ENCODE results near the gene TMEM108.

Gene TMEM108

GRCh38 chr3:133393691-133394474 lies 355.7 kb downstream of the TMEM108 start:
- DNase-seq, result peak; percentile 59

- no peak for DNase-seq
Observed at GRCh38 chr3:133394561-133395311, 356.5 kb downstream of the TMEM108 start.

GRCh38 chr3:133396906-133397305 lies 358.7 kb downstream of the TMEM108 start:
- DNase-seq, result no peak

GRCh38 chr3:133400006-133400515 lies 361.9 kb downstream of the TMEM108 start, which contains the start of gene BFSP2:
BFSP2 (plus strand) TSS chr3:133400056; CDS start chr3:133400084, 28 bp downstream.
- DNase-seq, result no peak

GRCh38 chr3:133401374-133402135 lies 363.4 kb downstream of the TMEM108 start:
- peak; percentile 70 for DNase-seq

- no peak for DNase-seq
Observed at GRCh38 chr3:133404920-133405319, 366.7 kb downstream of the TMEM108 start.

GRCh38 chr3:133408366-133408765 lies 370.2 kb downstream of the TMEM108 start:
- no peak for DNase-seq

GRCh38 chr3:133408961-133409360 lies 370.8 kb downstream of the TMEM108 start:
- DNase-seq, result no peak

GRCh38 chr3:133410191-133410892 lies 372.2 kb downstream of the TMEM108 start:
- no peak for DNase-seq

- no peak for DNase-seq
Observed at GRCh38 chr3:133412183-133413132, 374.3 kb downstream of the TMEM108 start.

- DNase-seq, result no peak
Observed at GRCh38 chr3:133413161-133414020, 375.2 kb downstream of the TMEM108 start.

GRCh38 chr3:133414021-133414392 lies 375.8 kb downstream of the TMEM108 start:
- DNase-seq, result no peak

GRCh38 chr3:133418361-133418760 lies 380.2 kb downstream of the TMEM108 start:
- DNase-seq, result no peak

- DNase-seq, result no peak
Observed at GRCh38 chr3:133419151-133419909, 381.1 kb downstream of the TMEM108 start.

- no peak for DNase-seq
Observed at GRCh38 chr3:133424937-133425869, 387.0 kb downstream of the TMEM108 start.

- no peak for DNase-seq
Observed at GRCh38 chr3:133425898-133426297, 387.7 kb downstream of the TMEM108 start.

- no peak for DNase-seq
Observed at GRCh38 chr3:133426721-133427120, 388.5 kb downstream of the TMEM108 start.

- no peak for DNase-seq
Observed at GRCh38 chr3:133428552-133428951, 390.4 kb downstream of the TMEM108 start.
